ENCODE results near the gene DNAH7. TPM values are rescaled to one million over a fixed set of nuclear protein-coding genes. Genes with fewer than 3 reads are reported as not detected.
"Not testable (repeated sequence)": the region's sequence is repeated elsewhere in the genome, so short reads cannot be mapped to it uniquely, and the experiment has no call there.

The DNAH7 gene
- total and polyA plus RNA-seq, 9 donors = 0.30 to 27.3 (median 1.6) TPM

- H3K36me3 ChIP-seq = no peaks in the 10 kb centered on the region
- no peaks in the 10 kb centered on the region for H3K9me3 ChIP-seq
- no peaks in the 10 kb centered on the region for H3K4me1 ChIP-seq (ENCODE audit: insufficient read depth)
- TF ChIP-seq POLR2A (IDR thresholded peaks at IDR 0.05) (no peak), CTCF (IDR thresholded peaks at IDR 0.05) (no peak), EP300 (IDR thresholded peaks at IDR 0.05) (no peak)
- H3K27ac ChIP-seq = no peak overlapping the region
- H3K4me3 ChIP-seq = no peak overlapping the region
- intact Hi-C loops (cut with DNase I) = no loop called here
- DNase-seq = no peak
- H3K27me3 ChIP-seq = no peaks in the 10 kb centered on the region
Measured at GRCh38 chr2:195937176-195937575, 131.5 kb downstream of the DNAH7 start.

DNA sequence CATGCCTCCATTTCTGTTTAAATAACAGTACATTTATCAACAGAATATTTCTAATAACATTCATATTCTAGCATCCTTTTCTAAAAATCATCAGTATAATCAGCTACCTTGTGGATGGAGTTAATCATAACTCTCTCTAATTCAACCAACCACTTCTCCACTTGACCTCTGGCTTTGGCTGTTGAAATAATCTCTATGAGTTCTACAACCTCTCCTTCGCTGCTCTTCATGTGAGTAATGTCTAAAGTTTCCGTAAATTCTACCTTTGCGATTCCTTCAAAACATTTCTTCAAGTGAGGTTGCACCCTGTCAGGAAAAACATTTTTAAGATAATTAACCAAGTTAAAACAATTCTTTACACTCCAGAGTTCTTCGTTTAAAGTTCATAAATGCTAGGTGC, 134.2 kb downstream of the DNAH7 start:
- Histone ChIP-seq H3K27ac (no peak overlapping the region), H3K36me3 (no peaks in the 10 kb centered on the region), H3K9me3 (no peaks in the 10 kb centered on the region), H3K4me3 (no peak overlapping the region), H3K4me1 (ENCODE audit: insufficient read depth) (no peaks in the 10 kb centered on the region), H3K27me3 (no peaks in the 10 kb centered on the region)
- no peak for DNase-seq
- intact Hi-C loops (cut with DNase I) = no loop called here
- TF ChIP-seq POLR2A (IDR thresholded peaks at IDR 0.05) (no peak), CTCF (IDR thresholded peaks at IDR 0.05) (no peak), EP300 (IDR thresholded peaks at IDR 0.05) (no peak)
- WGBS, 3 donors = 95 to 97% (median 95%) methylated on average over 4 of the region's 4 CpGs

DNA sequence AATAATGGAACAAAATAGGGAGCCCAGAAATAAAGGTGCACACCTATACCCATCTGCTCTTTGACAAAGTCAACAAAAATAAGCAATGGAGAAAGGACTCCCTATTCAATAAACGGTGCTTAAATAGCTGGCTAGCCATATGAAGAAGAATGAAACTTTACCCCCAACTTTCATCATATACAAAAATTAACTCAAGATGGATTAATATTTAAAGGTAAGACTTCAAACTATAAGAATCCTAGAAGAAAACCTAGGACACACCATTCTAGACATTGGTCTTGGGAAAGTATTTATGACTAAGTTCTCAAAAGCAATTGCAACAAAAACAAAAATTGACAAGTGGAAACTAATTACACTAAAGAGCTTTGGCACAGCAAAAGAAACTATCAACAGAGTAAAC, 139.1 kb downstream of the DNAH7 start:
- Histone ChIP-seq H3K4me3 (no peak overlapping the region), H3K4me1 (ENCODE audit: insufficient read depth) (no peaks in the 10 kb centered on the region), H3K36me3 (no peaks in the 10 kb centered on the region), H3K27ac (no peak overlapping the region), H3K27me3 (no peaks in the 10 kb centered on the region), H3K9me3 (no peaks in the 10 kb centered on the region)
- DNase-seq = no peak
- WGBS, 3 donors = 95 to 97% (median 95%) methylated on average over 1 of the region's 1 CpG
- no peak for TF ChIP-seq EP300 (IDR thresholded peaks at IDR 0.05)
- TF ChIP-seq CTCF (IDR thresholded peaks at IDR 0.05) = no peak
- TF ChIP-seq POLR2A (IDR thresholded peaks at IDR 0.05) = no peak
- intact Hi-C loops (cut with DNase I) = no loop called here

DNA sequence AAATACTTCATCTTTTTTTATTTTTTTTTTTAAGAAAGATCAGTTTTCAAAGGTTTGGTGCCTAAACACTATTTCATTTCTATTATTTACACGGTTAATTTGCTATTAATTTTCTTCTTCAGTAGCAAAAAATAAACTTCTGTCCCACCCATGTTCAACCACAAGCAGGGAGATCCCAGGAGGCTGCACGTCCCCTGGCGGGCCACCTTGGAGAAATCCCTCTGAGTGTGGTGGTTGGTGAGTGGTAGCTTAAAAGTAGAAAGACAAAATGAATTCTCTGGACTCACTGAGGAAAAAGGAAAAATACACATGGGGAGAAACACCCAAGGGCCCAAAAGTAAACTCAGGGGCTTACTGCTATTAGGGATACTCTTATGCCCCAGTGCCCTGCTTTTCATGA, 143.5 kb downstream of the DNAH7 start:
- H3K9me3 ChIP-seq = no peaks in the 10 kb centered on the region
- no peak for DNase-seq
- no peak overlapping the region for H3K27ac ChIP-seq
- no peaks in the 10 kb centered on the region for H3K36me3 ChIP-seq
- H3K4me3 ChIP-seq = no peak overlapping the region
- H3K27me3 ChIP-seq = no peaks in the 10 kb centered on the region
- intact Hi-C loops (cut with DNase I) = no loop called here
- 87 to 91% (median 89%) methylated on average over 3 of the region's 3 CpGs for WGBS, 3 donors
- H3K4me1 ChIP-seq (ENCODE audit: insufficient read depth) = no peaks in the 10 kb centered on the region
- TF ChIP-seq EP300 (IDR thresholded peaks at IDR 0.05) (no peak), POLR2A (IDR thresholded peaks at IDR 0.05) (no peak), CTCF (IDR thresholded peaks at IDR 0.05) (no peak)

DNA sequence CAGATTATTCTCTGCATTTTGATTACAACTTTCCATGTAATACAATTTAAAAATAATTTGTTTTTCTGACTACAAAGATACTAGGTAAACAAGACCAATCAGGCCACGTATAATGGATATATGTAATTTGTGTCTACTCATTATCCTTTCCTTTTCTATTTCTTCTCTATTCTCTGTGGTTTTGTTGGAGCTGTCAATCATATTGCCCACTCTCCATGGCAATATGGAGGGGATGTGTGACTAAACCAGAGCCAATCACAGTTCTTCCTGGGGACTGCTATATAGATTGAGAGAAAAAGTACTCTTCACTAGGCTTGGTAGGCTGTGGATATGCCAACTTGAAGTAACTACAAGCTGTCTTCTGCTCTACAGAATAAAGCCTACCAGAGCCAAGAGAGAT, 144.7 kb downstream of the DNAH7 start:
- 90 to 93% (median 91%) methylated on average over 1 of the region's 1 CpG for WGBS, 3 donors
- no peak overlapping the region for H3K27ac ChIP-seq
- H3K4me1 ChIP-seq (ENCODE audit: insufficient read depth) = no peaks in the 10 kb centered on the region
- no peaks in the 10 kb centered on the region for H3K36me3 ChIP-seq
- H3K9me3 ChIP-seq = no peaks in the 10 kb centered on the region
- H3K27me3 ChIP-seq = no peaks in the 10 kb centered on the region
- intact Hi-C loops (cut with DNase I) = no loop called here
- no peak for DNase-seq
- no peak for TF ChIP-seq EP300 (IDR thresholded peaks at IDR 0.05)
- TF ChIP-seq POLR2A (IDR thresholded peaks at IDR 0.05) = no peak
- TF ChIP-seq CTCF (IDR thresholded peaks at IDR 0.05) = no peak
- no peak overlapping the region for H3K4me3 ChIP-seq

DNA sequence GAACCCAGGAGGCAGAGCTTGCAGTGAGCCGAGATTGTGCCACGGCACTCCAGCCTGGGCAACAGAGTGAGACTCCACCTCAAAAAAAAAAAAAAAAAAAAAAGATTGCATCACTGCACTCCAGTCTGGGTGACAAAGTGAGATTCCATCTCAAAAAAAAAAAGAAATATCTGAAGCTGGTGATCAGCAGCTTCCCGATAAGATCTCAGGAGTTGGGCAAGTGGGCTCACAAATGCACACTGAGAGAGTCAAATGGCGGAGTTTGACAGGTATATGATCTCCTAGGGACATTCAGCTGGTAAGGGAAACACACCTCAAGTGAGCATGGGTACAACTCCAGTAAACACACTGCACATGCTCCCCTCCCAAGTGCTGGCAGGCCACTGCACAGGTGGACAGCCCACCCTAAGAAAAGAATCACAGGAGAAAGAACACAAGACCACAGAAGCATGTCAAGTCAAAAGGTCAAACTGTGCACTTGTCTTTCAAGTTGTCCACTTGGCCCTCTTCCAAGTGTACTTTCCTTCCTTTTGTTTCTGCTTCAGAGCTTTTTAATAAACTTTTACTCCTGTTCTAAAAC, 151.5 kb downstream of the DNAH7 start:
- H3K36me3 ChIP-seq; H3K9me3 ChIP-seq; H3K4me1 ChIP-seq (ENCODE audit: insufficient read depth); DNase-seq; H3K27ac ChIP-seq; intact Hi-C loops (cut with DNase I); H3K27me3 ChIP-seq; H3K4me3 ChIP-seq: not testable (repeated sequence)
- 94 to 96% (median 95%) methylated on average over 4 of the region's 4 CpGs for WGBS, 3 donors

All from ovary (tissue), 9 donors.